GM23248 (cell line): ENCODE data around the gene PTPRR. TPM values are rescaled to one million over a fixed set of nuclear protein-coding genes. Genes with fewer than 3 reads are reported as not detected.

Experiments used
- DNase-seq: peaks from one replicate; pipeline ENCODE4 v3.0.0-alpha.2; 2015
- H2AFZ ChIP-seq: fragments of 200-600 bp; sonication (generic); 2 replicates; pipeline ENCODE4 v1.6.1; 2016; ENCODE audit warnings: antibody characterized with exemption
- H3F3A ChIP-seq: fragments of 200-600 bp; sonication (generic); 2 replicates; pipeline ENCODE4 v1.6.1; 2016; ENCODE audit warnings: mild to moderate bottlenecking, antibody characterized with exemption, mixed run types; ENCODE audit not compliant: insufficient read depth
- H3K27ac ChIP-seq: fragments of 200-600 bp; sonication (generic); 2 replicates; pipeline ENCODE4 v1.5.1; 2016; ENCODE audit warnings: mild to moderate bottlenecking
- H3K27me3 ChIP-seq: fragments of 200-600 bp; sonication (generic); replicated peaks from 2 replicates; pipeline ENCODE4 v1.6.1; 2016; ENCODE audit warnings: mild to moderate bottlenecking; ENCODE audit not compliant: insufficient read depth
- H3K36me3 ChIP-seq: fragments of 200-600 bp; sonication (generic); 2 replicates; pipeline ENCODE4 v1.6.1; 2016; ENCODE audit warnings: low read depth, mild to moderate bottlenecking
- H3K4me1 ChIP-seq: fragments of 200-600 bp; sonication (generic); 2 replicates; pipeline ENCODE4 v1.6.1; 2016; ENCODE audit warnings: mild to moderate bottlenecking; ENCODE audit not compliant: insufficient read depth
- H3K4me2 ChIP-seq: fragments of 200-600 bp; sonication (generic); one replicate; pipeline ENCODE4 v1.6.1; 2016; ENCODE audit warnings: mild to moderate bottlenecking; ENCODE audit not compliant: unreplicated experiment
- H3K4me3 ChIP-seq: fragments of 200-600 bp; sonication (generic); 2 replicates; pipeline ENCODE4 v1.5.1; 2016; ENCODE audit warnings: mild to moderate bottlenecking
- H3K79me2 ChIP-seq: fragments of 200-600 bp; sonication (generic); 2 replicates; pipeline ENCODE4 v1.6.1; 2016; ENCODE audit warnings: mild to moderate bottlenecking; ENCODE audit not compliant: insufficient read depth
- H3K9ac ChIP-seq: fragments of 200-600 bp; sonication (generic); 2 replicates; pipeline ENCODE4 v1.6.1; 2016; ENCODE audit warnings: mild to moderate bottlenecking
- H3K9me2 ChIP-seq: fragments of 200-600 bp; sonication (generic); 2 replicates; pipeline ENCODE4 v1.6.1; 2016; ENCODE audit warnings: mixed run types, mild to moderate bottlenecking, moderate library complexity; ENCODE audit not compliant: insufficient read depth
- H3K9me3 ChIP-seq: fragments of 200-600 bp; sonication (generic); one replicate; pipeline ENCODE4 v1.6.1; 2017; ENCODE audit warnings: low read depth
- H4K20me1 ChIP-seq: fragments of 200-600 bp; sonication (generic); 2 replicates; pipeline ENCODE4 v1.6.0; 2016; ENCODE audit not compliant: insufficient read depth
- EZH2 ChIP-seq: fragments of 200-600 bp; sonication (generic); IDR thresholded peaks from 2 replicates; pipeline ENCODE4 v1.6.1; 2018; ENCODE audit warnings: antibody characterized with exemption, mild to moderate bottlenecking; ENCODE audit not compliant: insufficient read depth, poor library complexity, severe bottlenecking
- EZH2phosphoT487 ChIP-seq: fragments of 200-600 bp; sonication (generic); IDR thresholded peaks from 2 replicates; pipeline ENCODE4 v1.6.1; 2018; ENCODE audit warnings: antibody characterized with exemption, moderate library complexity, mild to moderate bottlenecking, low read depth; ENCODE audit not compliant: insufficient read depth
- WGBS, 2 experiments: methylation state at CpG; one replicate each; pipeline ENCODE4 v1.1.6; 2015 to 2017; ENCODE audit warnings: low lambda C conversion rate in 2 of 2, low coverage in 1 of 2; ENCODE audit errors: missing lambda C conversion rate in 2 of 2; 5-methylcytosine and 5-hydroxymethylcytosine counted together
- in situ Hi-C: fragments of 300-500 bp; cut with MboI; formaldehyde crosslinking; loops from 2 replicates; pipeline ENCODE4 v1.15.0; 2020
- polyA plus RNA-seq: library from polyadenylated mRNA; unstranded; fragments of >200 nt; fragmentation: Nextera tagmentation; extraction: Ambion mirVana; gene quantifications from 2 replicates; pipeline ENCODE4 v1.2.1, GENCODE V29; 2016
- total RNA-seq: library from RNA; depleted of rRNA; stranded (reverse); fragments of >200 nt; shearing (Covaris generic); gene quantifications from 2 replicates; pipeline ENCODE4 v1.2.3, GENCODE V29; 2014

Gene PTPRR
- total and polyA plus RNA-seq, 2 experiments from 2014 or later, result 1.1 to 1.2 TPM

- no peaks in the 10 kb centered on the region for H3K36me3 ChIP-seq
- 32 to 35% methylated on average over 1 of the region's 1 CpG for WGBS, 2 experiments
- no peak for DNase-seq
- H3K9me2 ChIP-seq, result no peaks in the 10 kb centered on the region
- H3K27ac ChIP-seq, result no peak overlapping the region
- in situ Hi-C loops, result no loop called here
- H3K4me3 ChIP-seq, result no peak overlapping the region
- H3K9me3 ChIP-seq, result no peaks in the 10 kb centered on the region
- H3F3A ChIP-seq, result no peaks in the 10 kb centered on the region
- H2AFZ ChIP-seq, result no peak overlapping the region
- no peak overlapping the region for H3K4me2 ChIP-seq
- H3K4me1 ChIP-seq, result no peaks in the 10 kb centered on the region
- H3K9ac ChIP-seq, result no peak overlapping the region
- no peaks in the 10 kb centered on the region for H4K20me1 ChIP-seq
- TF ChIP-seq EZH2phosphoT487, result no peak
- no peak for TF ChIP-seq EZH2
- peaks cover 4% of the 10 kb centered on the region; the same call in 1 of the 2 replicates for H3K27me3 ChIP-seq
- H3K79me2 ChIP-seq, result no peaks in the 10 kb centered on the region
Observed at GRCh38 chr12:70806827-70807226, 113.7 kb downstream of the PTPRR start.

GRCh38 chr12:70806043-70806442, 114.5 kb downstream of the PTPRR start:
- no peak for DNase-seq
- Histone ChIP-seq H3K4me1 (no peaks in the 10 kb centered on the region), H3K9me2 (no peaks in the 10 kb centered on the region), H3K9ac (no peak overlapping the region), H3F3A (no peaks in the 10 kb centered on the region), H3K27ac (no peak overlapping the region), H3K4me2 (no peak overlapping the region), H4K20me1 (no peaks in the 10 kb centered on the region), H3K79me2 (no peaks in the 10 kb centered on the region), H3K27me3 (peaks cover 4% of the 10 kb centered on the region; the same call in 1 of the 2 replicates), H3K36me3 (no peaks in the 10 kb centered on the region), H2AFZ (no peak overlapping the region), H3K4me3 (no peak overlapping the region), H3K9me3 (no peaks in the 10 kb centered on the region)
- in situ Hi-C loops, result no loop called here
- TF ChIP-seq EZH2, result no peak
- TF ChIP-seq EZH2phosphoT487, result no peak
- WGBS, 2 experiments, result 40 to 43% methylated on average over 1 of the region's 1 CpG

DNA sequence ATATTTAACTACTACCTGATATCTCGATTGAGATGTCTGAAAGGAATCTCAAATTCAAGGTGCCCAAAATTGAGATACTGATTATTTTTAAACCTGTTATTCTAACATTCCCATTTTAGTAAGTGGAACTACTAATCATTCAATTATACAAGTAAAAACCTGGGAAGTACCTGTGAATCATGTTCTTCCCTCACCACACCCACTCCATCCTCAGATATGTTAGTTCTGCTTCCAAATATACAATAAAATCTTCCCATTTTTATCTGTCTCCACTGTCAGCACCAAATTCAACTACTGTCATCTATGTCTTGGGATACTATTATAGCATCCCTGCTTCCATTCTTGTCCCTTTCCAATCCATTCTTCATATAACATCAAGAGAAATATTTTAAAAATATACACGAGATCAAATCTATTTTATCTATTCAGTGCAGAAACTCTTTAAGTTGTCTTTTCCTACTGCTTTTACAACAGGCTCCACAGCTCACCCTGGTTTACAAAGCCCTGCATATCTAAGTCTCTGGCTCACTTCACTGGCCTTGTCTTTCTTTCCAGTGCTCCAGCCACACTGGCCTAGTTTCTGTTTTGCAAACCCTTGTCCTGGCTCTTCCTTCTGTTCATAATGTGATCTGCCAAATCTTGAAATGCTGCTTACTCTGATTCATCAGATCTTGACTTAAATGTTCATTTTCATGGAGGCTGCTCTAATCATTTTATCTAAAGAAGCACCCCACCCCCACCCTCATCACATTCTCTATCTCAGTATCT, 122.3 kb downstream of the PTPRR start:
- Histone ChIP-seq H3F3A (no peaks in the 10 kb centered on the region), H3K4me2 (no peak overlapping the region), H2AFZ (no peak overlapping the region), H3K36me3 (no peaks in the 10 kb centered on the region), H3K9ac (no peak overlapping the region), H4K20me1 (no peaks in the 10 kb centered on the region), H3K4me1 (no peaks in the 10 kb centered on the region), H3K79me2 (no peaks in the 10 kb centered on the region), H3K9me2 (no peaks in the 10 kb centered on the region), H3K27me3 (no peaks in the 10 kb centered on the region; the same call in 1 of the 2 replicates), H3K9me3 (no peaks in the 10 kb centered on the region), H3K27ac (no peak overlapping the region), H3K4me3 (no peak overlapping the region)
- peak; percentile 10 for DNase-seq
- 52 to 56% methylated on average over 2 of the region's 2 CpGs for WGBS, 2 experiments
- TF ChIP-seq EZH2, result no peak
- TF ChIP-seq EZH2phosphoT487, result no peak
- in situ Hi-C loops, result no loop called here

- Histone ChIP-seq H3F3A (no peaks in the 10 kb centered on the region), H3K79me2 (no peaks in the 10 kb centered on the region), H3K27ac (no peak overlapping the region), H3K4me3 (no peak overlapping the region), H3K4me2 (no peak overlapping the region), H3K9me2 (no peaks in the 10 kb centered on the region), H2AFZ (no peak overlapping the region), H3K27me3 (no peaks in the 10 kb centered on the region; the same call in 1 of the 2 replicates), H3K9me3 (no peaks in the 10 kb centered on the region), H3K36me3 (no peaks in the 10 kb centered on the region), H3K4me1 (no peaks in the 10 kb centered on the region), H4K20me1 (no peaks in the 10 kb centered on the region), H3K9ac (no peak overlapping the region)
- in situ Hi-C loops, result no loop called here
- WGBS, 2 experiments, result 37 to 57% methylated on average over 2 of the region's 2 CpGs
- DNase-seq, result peak; percentile 21
- no peak for TF ChIP-seq EZH2phosphoT487
- TF ChIP-seq EZH2, result no peak
Observed at GRCh38 chr12:70796989-70797388, 123.5 kb downstream of the PTPRR start.
